Measurements from ENCODE around the gene CSRP3.
A peak's percentile ranks its signal among the peaks of the same experiment; 100 is the strongest.

The CSRP3 gene

GRCh38 chr11:19201737-19202605 lies at the start of gene CSRP3:
TSS of gene CSRP3 (minus strand) at chr11:19201983. CDS start at chr11:19192448, 9,535 bp downstream.
- no peak for FAIRE-seq

DNA sequence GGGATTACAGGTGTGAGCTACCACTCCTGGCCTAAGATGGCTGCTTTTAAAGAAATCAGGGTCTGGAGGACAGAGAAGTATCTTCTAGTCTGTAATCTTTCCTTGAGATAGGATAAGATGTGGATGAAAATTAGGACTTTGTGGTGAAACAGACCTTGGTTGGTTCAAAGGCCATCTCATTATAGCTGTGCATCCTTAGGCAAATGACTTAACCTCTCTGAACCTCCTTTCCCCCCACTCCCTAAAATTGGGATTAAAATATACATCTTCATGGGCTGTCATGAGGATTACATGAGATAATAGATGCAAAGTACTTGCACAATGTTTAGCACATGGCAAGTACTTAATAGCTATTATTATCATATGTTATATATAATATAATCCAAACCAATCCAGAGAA lies 49.8 kb upstream of the CSRP3 start:
- no peak for FAIRE-seq

DNA sequence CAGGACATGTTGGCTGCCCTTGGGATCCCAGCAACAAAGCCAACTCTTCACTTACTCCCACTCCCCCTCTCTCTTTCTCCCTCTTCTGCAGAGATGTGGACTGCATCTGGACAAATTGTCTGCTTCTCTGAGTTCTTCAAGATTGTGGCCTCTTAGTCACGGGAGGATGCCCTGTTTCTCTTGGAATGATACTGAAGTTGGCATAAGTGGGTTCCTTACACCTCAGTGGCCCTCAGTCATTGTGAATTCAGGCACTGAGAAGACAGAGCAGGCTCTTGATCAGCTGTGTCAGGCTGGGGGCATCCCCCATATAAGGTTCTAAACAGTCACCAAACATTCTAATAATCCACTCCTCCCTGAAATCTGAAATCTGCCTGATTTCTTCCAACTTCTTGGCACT lies 45.0 kb upstream of the CSRP3 start:
- no peak for FAIRE-seq

GRCh38 chr11:19245351-19245750 lies 43.6 kb upstream of the CSRP3 start:
- no peak for FAIRE-seq

- no peak for FAIRE-seq
These were observed 42.8 kb upstream of the CSRP3 start for GRCh38 chr11:19244621-19245020.

DNA sequence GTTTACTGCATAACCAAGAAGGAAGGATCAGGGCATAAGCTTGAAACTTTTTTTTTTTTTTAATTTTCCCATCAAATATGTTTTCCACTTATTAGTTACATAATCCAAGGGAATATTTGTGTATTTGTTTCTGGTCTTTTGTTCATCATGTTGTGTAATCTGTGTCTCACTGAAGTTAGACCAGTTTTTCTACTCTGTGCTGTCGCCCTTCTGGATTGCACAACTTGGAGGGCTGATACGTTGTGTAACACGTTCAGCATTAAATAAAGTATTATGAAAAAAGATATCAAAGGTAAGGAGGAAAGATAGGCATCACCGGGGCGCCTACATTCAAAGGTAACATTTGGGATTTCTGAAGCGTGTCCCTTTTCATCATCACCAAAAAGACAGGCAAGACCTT lies 42.3 kb upstream of the CSRP3 start:
- no peak for FAIRE-seq

DNA sequence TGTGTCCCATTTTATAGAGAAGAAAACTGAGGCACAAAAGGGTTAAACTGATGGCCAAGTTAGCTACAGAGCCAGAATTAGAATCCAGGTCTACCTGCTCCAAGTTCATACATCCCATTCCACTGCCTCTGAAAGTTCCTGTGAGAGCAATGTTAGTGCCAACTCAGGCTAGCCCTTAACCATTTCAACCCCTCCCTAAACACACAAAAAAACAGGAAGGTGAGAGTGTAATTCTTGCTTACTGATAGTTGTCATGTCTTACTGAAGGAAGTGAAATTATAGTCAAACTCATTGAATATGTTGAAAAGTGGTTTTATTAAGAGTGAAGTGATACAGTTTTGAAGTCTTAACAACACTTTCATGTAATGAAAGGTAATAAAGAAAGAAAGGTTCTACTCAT lies 41.8 kb upstream of the CSRP3 start:
- no peak for FAIRE-seq

DNA sequence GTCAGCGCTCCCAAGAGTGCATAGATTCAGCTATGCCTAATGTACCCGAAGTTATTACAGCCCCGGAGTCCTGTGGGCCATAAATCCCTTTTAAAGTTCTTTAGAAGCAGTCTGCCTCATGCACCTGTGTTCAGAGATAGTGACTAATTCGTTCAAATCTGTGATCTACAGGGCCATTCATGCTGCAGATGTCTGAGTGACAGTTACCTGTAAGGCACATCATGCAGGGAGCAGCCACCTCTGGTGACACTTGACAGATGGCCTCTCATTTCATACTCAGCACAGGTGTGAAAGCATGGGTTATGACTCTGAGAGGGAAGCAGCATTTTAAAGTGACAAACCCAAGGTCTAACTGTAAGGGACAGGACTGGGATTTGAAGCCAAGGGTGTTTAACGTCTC lies 41.4 kb upstream of the CSRP3 start:
- no peak for FAIRE-seq

DNA sequence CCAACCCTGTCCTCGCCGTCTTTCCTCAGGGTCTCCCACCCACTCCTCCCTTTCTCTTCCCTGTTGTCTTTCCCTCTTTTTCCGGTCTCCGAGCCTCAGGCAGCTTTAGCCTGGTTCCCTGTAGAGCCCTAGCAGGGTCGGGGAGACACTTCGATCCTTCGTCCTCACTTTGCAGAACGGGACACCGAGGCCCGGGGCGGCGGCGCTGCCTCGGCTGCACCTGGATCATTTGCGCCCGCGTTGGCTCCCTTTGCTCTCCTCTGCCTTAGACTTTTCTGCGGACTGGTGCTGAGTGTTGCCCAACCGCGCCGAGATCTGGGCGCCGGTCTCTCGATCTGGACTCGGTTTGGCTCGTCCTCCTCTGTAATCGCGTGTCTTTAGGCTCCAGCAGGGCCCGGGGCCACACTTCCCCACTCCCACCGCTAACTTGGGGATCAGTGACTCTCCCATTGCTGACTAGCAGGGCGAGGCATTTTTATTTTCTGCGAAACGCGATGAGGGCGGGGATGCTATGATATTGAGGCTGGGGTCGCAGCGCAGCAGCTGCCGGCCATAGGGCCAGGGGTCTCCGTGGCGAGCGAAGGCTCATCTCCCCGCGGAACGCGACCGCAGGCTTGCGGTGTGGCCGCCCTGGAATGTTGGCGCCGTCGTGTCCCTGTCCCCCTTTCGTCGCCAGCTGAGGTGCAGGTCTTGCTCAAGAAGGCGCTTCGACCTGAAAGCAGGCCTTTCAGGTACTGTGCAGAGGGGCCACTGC lies 40.6 kb upstream of the CSRP3 start:
- FAIRE-seq, result no peak

DNA sequence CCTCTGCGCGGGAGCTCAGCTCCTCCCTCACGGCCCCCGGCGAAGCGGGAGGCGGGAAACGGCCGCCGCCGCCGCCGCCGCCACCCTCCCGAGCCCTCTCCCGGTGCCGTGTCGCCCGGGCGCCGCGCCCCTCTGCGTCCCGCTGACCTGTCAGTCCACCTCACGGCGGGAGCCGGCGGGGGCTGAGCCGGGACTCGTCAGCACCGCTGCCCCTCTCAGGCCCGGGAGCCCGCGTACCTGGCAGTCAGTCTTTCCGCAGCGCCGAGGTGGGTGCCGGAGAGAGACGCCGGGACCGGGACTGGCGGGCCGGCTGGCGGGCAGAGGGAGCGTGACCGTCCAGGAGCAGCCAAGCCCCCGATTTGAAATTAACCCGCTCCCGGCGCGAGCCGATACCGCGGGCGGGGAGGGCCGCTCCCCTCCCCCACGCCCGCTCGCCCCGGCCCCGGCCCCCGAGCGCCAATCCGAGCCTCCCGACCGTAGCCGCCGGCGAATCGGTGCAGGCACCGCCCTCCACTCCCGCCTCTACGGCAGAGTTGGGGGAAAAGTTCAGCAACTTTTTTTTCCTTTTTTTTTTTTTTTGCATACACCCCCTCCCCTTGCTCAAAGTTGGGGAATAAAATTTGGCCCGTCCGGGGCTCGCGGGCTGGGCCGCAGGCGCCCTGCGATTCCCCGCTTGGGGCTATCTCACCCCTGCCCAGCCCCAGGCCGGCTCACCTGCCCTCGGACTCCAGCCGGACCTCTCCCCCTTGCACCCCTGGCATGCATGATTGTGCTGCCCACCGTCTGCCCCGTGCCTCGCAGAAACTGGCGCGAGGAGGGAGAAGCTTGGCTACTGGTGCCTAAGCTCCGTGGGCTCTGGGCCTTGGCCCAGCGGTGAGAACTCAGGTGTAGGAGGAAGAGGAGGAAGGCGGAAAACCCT lies 39.7 kb upstream of the CSRP3 start:
- no peak for FAIRE-seq

GRCh38 chr11:19240420-19241259 lies 38.9 kb upstream of the CSRP3 start, which contains the start of gene E2F8:
TSS of gene E2F8 (minus strand) at chr11:19240945. CDS start at chr11:19240121, 824 bp downstream.
- FAIRE-seq, result peak; percentile 39

GRCh38 chr11:19239039-19239438 lies 37.3 kb upstream of the CSRP3 start:
- no peak for FAIRE-seq

GRCh38 chr11:19237813-19238212 lies 36.0 kb upstream of the CSRP3 start:
- FAIRE-seq, result no peak

GRCh38 chr11:19237381-19237780 lies 35.6 kb upstream of the CSRP3 start:
- no peak for FAIRE-seq

DNA sequence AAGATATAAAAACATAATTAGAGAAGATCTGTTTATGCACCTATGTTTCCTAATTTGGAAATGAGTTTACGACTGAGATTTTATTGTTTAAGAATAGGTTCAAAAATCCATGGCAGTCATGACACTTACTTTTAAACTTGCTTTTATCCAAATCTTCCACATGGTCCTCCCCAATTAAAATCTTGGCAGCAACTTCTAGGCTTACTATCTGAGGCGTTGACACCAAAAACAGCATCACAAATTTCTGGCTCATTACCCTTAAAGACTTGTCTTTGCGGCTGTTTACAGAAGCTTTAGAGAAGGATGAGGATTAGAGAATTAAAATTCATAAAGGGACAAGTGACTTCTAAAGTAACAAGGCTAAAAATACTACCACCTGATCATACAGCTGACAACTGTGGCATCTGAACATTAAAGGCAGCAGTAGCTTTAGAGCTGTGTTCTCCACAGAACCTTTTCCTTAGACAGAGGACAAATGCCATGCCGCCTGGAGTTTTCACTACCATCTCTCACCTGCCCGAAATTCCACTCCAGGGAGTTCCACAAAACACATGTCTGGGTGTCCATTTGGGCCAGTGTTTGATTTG lies 32.5 kb upstream of the CSRP3 start:
- FAIRE-seq, result no peak

DNA sequence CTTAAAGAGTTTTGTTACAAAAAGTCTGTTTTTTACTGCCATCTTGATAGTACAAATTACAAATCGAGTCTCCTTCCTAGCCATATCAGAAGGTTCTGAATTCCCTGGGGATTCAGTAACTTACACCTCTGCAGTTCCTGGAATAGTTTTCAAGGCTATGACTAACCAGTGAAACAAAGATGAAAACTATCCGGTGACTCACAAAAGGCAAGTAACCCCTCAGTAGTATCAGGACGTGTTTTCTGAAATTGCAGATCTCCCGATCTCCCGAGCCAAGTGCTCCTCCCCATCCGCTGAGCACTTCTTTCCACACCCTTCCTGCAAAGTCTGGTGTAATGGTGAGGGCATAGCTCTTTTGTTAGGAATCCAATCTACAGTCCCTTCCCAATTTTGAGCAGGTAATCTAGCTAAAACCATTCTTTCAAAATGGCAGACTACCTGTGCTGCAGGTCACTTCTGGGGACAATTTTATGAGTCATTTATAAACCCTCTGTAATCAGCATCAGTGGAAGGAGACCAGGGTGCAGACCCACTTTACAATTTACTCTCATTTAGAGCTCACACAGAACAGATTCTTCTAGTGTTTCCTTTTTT lies 31.2 kb upstream of the CSRP3 start:
- no peak for FAIRE-seq

GRCh38 chr11:19229671-19230070 lies 27.9 kb upstream of the CSRP3 start:
- FAIRE-seq, result no peak

DNA sequence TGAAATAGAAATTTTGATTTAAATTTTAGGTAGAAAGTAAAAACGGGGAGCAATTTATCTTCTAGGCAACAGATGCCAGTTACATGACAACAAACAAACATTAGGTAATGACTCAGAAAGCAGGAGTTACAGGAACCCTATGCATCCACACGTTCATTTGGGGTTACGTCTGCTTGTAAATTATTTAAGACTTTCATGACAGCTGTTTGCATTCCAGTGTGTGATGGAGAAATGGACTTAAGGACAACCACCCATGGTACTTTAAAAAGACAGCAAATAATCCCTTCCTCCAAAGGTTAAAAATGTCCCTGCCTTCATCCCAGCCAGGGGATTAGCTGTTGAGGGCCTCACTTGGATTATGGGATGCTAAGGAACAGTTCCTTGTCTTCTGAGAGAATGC lies 27.2 kb upstream of the CSRP3 start:
- FAIRE-seq, result no peak

- no peak for FAIRE-seq
These were observed 24.8 kb upstream of the CSRP3 start for GRCh38 chr11:19226378-19227195.

GRCh38 chr11:19225581-19225980 lies 23.8 kb upstream of the CSRP3 start:
- no peak for FAIRE-seq
